Chondrocyte (in vitro differentiated cells): ENCODE data around the gene USF1. TPM values are rescaled to one million over a fixed set of nuclear protein-coding genes. Genes with fewer than 3 reads are reported as not detected.

Experiments used
- DNase-seq: peaks from one replicate; pipeline ENCODE4 v3.0.0; 2021; ENCODE audit warnings: mixed read lengths, low spot score
- H3K27ac Mint-ChIP-seq: one replicate; pipeline ENCODE4 v1.8.0; 2021; ENCODE audit warnings: mild to moderate bottlenecking, moderate library complexity, mixed read lengths; ENCODE audit not compliant: unreplicated experiment
- H3K27me3 Mint-ChIP-seq: 2 replicates; pipeline ENCODE4 v1.8.0; 2021; ENCODE audit warnings: low read depth, mixed read lengths
- H3K36me3 Mint-ChIP-seq: 2 replicates; pipeline ENCODE4 v1.8.0; 2021; ENCODE audit warnings: low read depth, mixed read lengths
- H3K4me1 Mint-ChIP-seq: 2 replicates; pipeline ENCODE4 v1.8.0; 2021; ENCODE audit warnings: low read depth, mild to moderate bottlenecking, mixed read lengths
- H3K4me3 Mint-ChIP-seq: one replicate; pipeline ENCODE4 v1.8.0; 2021; ENCODE audit warnings: mild to moderate bottlenecking, moderate library complexity, mixed read lengths; ENCODE audit not compliant: unreplicated experiment
- H3K9me3 Mint-ChIP-seq: 2 replicates; pipeline ENCODE4 v1.8.0; 2021; ENCODE audit warnings: low read depth, mixed read lengths
- total RNA-seq: library from RNA; stranded (reverse); gene quantifications from 3 replicates; pipeline ENCODE4 v1.2.1, GENCODE V29; 2021
- TF ChIP-seq, protein P1 (sequence below): fragments of 200-600 bp; sonication (generic); IDR thresholded peaks from 2 replicates; pipeline ENCODE4 v1.5.0; 2021; ENCODE audit warnings: antibody characterized with exemption, mild to moderate bottlenecking, moderate library complexity

Gene USF1
- total RNA-seq, 1 donor from 2014 or later, result 35.3 TPM

DNA sequence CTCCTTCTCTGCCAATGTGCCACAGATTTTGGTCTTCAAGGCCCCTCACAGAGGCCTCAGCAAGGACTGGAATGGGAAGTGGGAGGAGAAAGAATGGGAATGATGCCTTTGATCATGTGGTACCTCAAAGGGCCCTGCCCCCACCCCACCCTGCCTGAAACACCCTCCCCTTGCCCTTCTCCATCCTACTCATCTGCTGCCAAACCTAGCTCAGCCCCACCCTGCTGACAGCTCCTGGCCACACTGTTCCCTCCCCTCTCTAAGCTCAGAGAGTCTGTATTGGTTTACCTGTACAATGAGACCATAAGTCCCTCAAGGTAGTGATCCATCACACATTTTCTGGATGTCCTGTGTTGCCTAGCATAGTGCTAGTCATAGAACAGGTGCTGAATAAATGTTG is 30.6 kb upstream of the USF1 start:
- no peak overlapping the region for H3K4me3 Mint-ChIP-seq
- TF ChIP-seq, protein P1, sequence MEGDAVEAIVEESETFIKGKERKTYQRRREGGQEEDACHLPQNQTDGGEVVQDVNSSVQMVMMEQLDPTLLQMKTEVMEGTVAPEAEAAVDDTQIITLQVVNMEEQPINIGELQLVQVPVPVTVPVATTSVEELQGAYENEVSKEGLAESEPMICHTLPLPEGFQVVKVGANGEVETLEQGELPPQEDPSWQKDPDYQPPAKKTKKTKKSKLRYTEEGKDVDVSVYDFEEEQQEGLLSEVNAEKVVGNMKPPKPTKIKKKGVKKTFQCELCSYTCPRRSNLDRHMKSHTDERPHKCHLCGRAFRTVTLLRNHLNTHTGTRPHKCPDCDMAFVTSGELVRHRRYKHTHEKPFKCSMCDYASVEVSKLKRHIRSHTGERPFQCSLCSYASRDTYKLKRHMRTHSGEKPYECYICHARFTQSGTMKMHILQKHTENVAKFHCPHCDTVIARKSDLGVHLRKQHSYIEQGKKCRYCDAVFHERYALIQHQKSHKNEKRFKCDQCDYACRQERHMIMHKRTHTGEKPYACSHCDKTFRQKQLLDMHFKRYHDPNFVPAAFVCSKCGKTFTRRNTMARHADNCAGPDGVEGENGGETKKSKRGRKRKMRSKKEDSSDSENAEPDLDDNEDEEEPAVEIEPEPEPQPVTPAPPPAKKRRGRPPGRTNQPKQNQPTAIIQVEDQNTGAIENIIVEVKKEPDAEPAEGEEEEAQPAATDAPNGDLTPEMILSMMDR, result no peak
- no peak for DNase-seq
- no peak overlapping the region for H3K27ac Mint-ChIP-seq
- H3K4me1 Mint-ChIP-seq, result peaks cover 14% of the 10 kb centered on the region
- no peaks in the 10 kb centered on the region for H3K9me3 Mint-ChIP-seq
- H3K36me3 Mint-ChIP-seq, result no peaks in the 10 kb centered on the region
- no peaks in the 10 kb centered on the region for H3K27me3 Mint-ChIP-seq

DNA sequence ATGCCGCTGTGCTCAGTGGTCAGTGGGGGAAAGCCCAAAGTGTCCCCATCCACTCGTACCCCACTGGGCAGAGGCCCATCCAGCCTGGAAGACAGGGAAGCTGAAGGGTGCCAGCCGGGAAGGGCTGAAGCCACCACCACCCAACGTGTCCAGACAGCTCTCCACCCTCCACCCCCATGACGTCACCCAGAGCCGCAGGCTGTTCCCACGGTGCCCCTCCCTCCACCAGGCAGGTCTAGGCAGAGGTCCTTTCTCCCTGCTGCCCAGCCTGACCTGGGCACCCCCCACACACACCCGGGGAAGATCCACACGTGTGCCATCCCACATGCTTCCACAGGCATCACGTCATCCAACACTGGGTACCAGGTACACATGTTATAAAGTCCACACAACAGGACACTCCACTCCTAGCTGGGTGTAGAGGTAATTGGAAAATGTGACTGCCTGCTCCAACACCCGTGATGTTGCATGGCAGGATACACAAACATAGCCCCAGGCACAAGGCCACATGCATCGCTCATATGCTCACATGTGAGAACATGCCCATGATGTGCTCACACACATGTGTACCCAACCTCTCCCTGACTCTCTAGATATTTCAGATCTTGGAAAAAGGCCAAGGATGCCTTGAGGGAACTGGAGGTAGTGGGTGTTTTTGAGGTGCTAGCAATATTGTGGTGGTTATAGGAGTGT is 29.0 kb upstream of the USF1 start:
- TF ChIP-seq, protein P1, result no peak
- Mint-ChIP-seq H3K4me1 (no peaks in the 10 kb centered on the region), H3K27me3 (no peaks in the 10 kb centered on the region), H3K27ac (no peak overlapping the region), H3K9me3 (no peaks in the 10 kb centered on the region), H3K36me3 (no peaks in the 10 kb centered on the region), H3K4me3 (no peak overlapping the region)
- DNase-seq, result no peak

DNA sequence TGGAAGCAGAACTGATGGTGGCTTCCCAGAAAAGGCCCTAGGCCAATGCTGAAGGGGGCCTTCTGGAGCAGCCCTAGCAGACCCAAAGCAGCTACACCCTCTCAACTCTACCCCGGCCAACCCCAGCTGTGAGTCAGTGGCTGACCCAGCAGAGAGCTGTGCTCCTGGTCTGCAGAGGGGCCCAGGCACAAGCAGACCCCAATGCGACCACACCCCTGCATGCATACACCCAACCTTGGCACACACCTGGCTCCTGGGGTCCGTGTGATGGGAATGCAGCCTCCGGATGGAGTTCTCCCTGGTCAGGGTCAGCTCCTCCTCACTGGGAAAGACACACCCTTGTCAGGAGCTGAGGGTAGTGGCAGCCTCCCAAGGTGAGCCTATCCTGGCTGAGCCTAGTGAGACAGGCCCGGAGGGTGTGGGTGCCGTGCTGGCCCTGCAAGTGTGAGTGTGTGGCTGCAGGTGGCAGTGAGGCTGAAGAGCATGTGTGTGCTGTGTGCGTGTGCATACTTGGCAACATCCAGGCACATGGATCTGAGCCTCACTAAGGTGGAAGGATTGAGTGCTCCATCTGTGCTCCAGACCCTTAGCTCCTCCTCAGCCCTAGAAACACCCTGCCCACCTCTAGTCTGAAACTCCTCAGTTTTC is 27.8 kb upstream of the USF1 start:
- DNase-seq, result no peak
- Mint-ChIP-seq H3K9me3 (no peaks in the 10 kb centered on the region), H3K4me1 (no peaks in the 10 kb centered on the region), H3K27me3 (no peaks in the 10 kb centered on the region), H3K4me3 (no peak overlapping the region), H3K27ac (no peak overlapping the region), H3K36me3 (no peaks in the 10 kb centered on the region)
- TF ChIP-seq, protein P1, result no peak

DNA sequence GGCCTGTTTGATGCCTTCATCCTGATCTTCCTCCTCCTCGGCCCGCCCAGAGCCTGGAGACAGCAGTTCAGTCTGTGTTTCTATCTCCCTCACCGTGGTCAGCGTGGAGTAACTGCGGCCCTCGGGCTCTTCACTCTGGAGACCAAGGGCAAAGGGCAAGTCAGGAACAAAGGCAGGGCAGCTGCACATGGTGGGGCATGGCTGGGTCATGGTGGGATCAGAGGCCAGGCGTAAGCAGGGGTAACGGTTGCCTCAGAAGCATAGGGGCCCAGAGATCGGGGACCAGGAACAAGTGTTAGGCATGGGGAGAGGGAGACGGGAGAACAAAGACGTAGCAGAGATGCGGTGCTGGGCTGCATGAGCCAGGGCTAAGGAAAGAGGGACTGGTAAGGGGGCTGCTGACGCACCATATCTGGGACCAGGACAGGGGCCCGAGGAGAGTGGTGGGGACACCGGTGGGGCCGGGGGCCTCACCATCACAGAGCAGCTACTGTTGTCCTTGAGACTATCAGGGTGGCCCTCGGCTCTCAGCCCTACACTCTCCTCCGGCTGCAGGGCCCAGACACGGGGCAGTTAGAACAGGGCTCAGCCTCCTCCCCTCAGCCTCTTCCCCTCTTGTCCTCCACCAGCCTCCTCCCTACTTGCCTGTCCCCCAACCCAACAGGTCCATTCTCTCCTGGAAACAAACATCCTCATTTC is 27.1 kb upstream of the USF1 start:
- H3K4me3 Mint-ChIP-seq, result no peak overlapping the region
- H3K27me3 Mint-ChIP-seq, result no peaks in the 10 kb centered on the region
- H3K27ac Mint-ChIP-seq, result no peak overlapping the region

DNA sequence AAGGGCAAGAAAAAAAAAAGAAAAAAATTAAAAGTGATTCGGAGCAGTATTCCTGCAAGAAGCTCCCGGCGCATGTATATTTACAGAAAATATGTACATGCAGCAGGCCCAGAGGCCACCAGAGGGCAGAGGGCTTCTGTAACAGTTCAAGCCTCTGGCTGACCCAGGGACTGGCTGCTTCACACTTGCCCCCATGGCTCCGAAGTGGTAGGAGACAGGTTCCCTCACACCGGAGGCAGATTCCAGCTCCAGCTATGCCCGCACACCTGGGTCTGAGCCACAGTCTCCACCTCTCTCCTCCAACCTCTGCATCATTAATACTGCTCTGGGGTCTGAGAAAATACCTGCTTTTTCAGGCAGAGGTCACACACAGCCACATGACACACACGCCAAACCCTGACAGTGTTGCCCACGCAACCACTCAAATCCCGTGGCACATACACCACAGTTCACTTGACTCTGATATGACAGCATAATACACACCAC is 26.2 kb upstream of the USF1 start:
- no peaks in the 10 kb centered on the region for H3K4me1 Mint-ChIP-seq
- H3K36me3 Mint-ChIP-seq, result no peaks in the 10 kb centered on the region
- H3K27ac Mint-ChIP-seq, result no peak overlapping the region
- peaks cover 1% of the 10 kb centered on the region for H3K27me3 Mint-ChIP-seq
- TF ChIP-seq, protein P1, result peak; percentile 65
- no peaks in the 10 kb centered on the region for H3K9me3 Mint-ChIP-seq
- no peak for DNase-seq
- no peak overlapping the region for H3K4me3 Mint-ChIP-seq

More for the DNA sequence above, 27.1 kb upstream of the USF1 start:
- H3K36me3 Mint-ChIP-seq, result no peaks in the 10 kb centered on the region
- no peaks in the 10 kb centered on the region for H3K4me1 Mint-ChIP-seq
- H3K9me3 Mint-ChIP-seq, result no peaks in the 10 kb centered on the region
- TF ChIP-seq, protein P1, result no peak
- no peak for DNase-seq
